CD4-positive, alpha-beta T cell (primary cell): ENCODE data around the gene PLCL2. TPM values are rescaled to one million over a fixed set of nuclear protein-coding genes. Genes with fewer than 3 reads are reported as not detected.

Source experiments
- ATAC-seq: fragments of 200-7000 bp; cut with Tn5 transposase; one replicate; pipeline ENCODE4 v1.10.0; 2022; ENCODE audit warnings: mild to moderate bottlenecking; ENCODE audit not compliant: poor library complexity
- CTCF ChIA-PET: fragments of 350-600 bp; sonication (Branson Sonifier 250); formaldehyde crosslinking; loops from one replicate; lab custom pipeline; 2021; ENCODE audit warnings: antibody characterized with exemption, inconsistent platforms; lab: Charles Lee
- POLR2A ChIA-PET: fragments of 350-600 bp; sonication (Branson Sonifier 250); formaldehyde crosslinking; loops from one replicate; lab custom pipeline; 2021; ENCODE audit warnings: antibody characterized with exemption, inconsistent platforms; lab: Charles Lee
- DNase-seq, 14 experiments: peaks; one replicate each; pipeline ENCODE4 v3.0.0-alpha.2; 2013 to 2020; ENCODE audit warnings: mixed read lengths in 2 of 14
- H3K27ac ChIP-seq, 2 donors: one replicate each; pipeline versions ENCODE4 v1.5.1 to v1.7.0; 2013; ENCODE audit warnings: low read length in 2 of 2, low read depth in 1 of 2, mild to moderate bottlenecking in 1 of 2
- H3K27me3 ChIP-seq, 2 experiments: 1 replicate in 1 of 2; 2 replicates in 1 of 2; pipeline versions ENCODE4 v1.6.1 to v1.7.0; 2013; ENCODE audit warnings: low read length in 2 of 2, control low read depth in 1 of 2, mild to moderate bottlenecking in 1 of 2, moderate library complexity in 1 of 2; ENCODE audit not compliant: insufficient read depth in 2 of 2, control insufficient read depth in 1 of 2
- H3K36me3 ChIP-seq: one replicate; pipeline ENCODE4 v1.6.1; 2013; ENCODE audit warnings: low read length, control low read depth; ENCODE audit not compliant: insufficient read depth
- H3K4me1 ChIP-seq: one replicate; pipeline ENCODE4 v1.6.1; 2013; ENCODE audit warnings: low read length, control low read depth; ENCODE audit not compliant: insufficient read depth
- H3K4me3 ChIP-seq: one replicate; pipeline ENCODE4 v1.5.1; 2013; ENCODE audit warnings: mild to moderate bottlenecking, low read length, moderate library complexity
- H3K9me3 ChIP-seq, 2 experiments: 1 replicate in 1 of 2; 2 replicates in 1 of 2; pipeline versions ENCODE4 v1.6.1 to v1.7.0; 2013; ENCODE audit warnings: low read length in 2 of 2, mild to moderate bottlenecking in 2 of 2, control low read depth in 1 of 2, moderate library complexity in 1 of 2; ENCODE audit not compliant: control insufficient read depth in 1 of 2, insufficient read depth in 1 of 2
- H3K27ac Mint-ChIP-seq: one replicate; pipeline ENCODE4 v1.8.0; 2020; ENCODE audit warnings: mixed read lengths
- H3K27me3 Mint-ChIP-seq: one replicate; pipeline ENCODE4 v1.8.0; 2021; ENCODE audit warnings: mixed read lengths
- H3K36me3 Mint-ChIP-seq: one replicate; pipeline ENCODE4 v1.8.0; 2021; ENCODE audit warnings: low read depth, mixed read lengths
- H3K4me1 Mint-ChIP-seq: one replicate; pipeline ENCODE4 v1.8.0; 2021; ENCODE audit warnings: low read depth, mixed read lengths
- H3K4me3 Mint-ChIP-seq: one replicate; pipeline ENCODE4 v1.8.0; 2020; ENCODE audit warnings: mild to moderate bottlenecking, mixed read lengths
- H3K9me3 Mint-ChIP-seq: one replicate; pipeline ENCODE4 v1.8.0; 2020; ENCODE audit warnings: mixed read lengths
- intact Hi-C, 2 experiments: fragments of 100-400 bp; cut with DNase I in 1 of 2; cut with micrococcal nuclease in 1 of 2; formaldehyde crosslinking; loops; one replicate each; pipeline versions ENCODE4 v1.15.1 to v1.9.0; 2023 to 2025; cut with DNase I, micrococcal nuclease
- total RNA-seq, 174 experiments: library from RNA in 2 of 174; stranded (reverse) in 2 of 174; gene quantifications; one replicate each; pipeline ENCODE4 v1.2.3 and lab custom pipeline; 2021 to 2026
- TF ChIP-seq, protein P1 (sequence below): fragments of 200-600 bp; IDR thresholded peaks from one replicate; pipeline ENCODE4 v1.8.0; 2022; ENCODE audit warnings: antibody characterized with exemption, mild to moderate bottlenecking

The PLCL2 gene
- total RNA-seq, 2 experiments from 2014 or later, result 35.1 to 36.3 TPM

DNA sequence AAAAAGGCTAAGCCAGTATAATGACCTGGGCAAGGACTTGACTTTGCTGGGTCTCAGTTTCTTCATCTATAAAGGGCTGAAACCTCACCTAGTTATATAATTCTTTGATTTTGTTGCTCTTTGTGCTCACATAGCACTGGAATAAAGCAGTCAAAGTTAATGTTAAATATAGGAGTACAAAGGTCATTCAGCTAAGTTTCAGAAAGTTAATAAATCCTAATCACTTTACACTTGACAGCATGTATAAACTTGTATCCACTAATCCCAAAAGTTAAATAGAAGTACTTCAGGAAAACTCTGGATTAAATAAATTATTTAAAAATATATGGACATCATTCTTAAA is 33.9 kb downstream of the PLCL2 start:
- Histone ChIP-seq H3K9me3 (no peaks in the 10 kb centered on the region), H3K4me1 (peaks cover 14% of the 10 kb centered on the region), H3K4me3 (no peak overlapping the region), H3K27ac (no peak overlapping the region), H3K27me3 (no peaks in the 10 kb centered on the region), H3K36me3 (no peaks in the 10 kb centered on the region)
- ATAC-seq (no peak), DNase-seq (no peak)
- peaks cover 80% of the 10 kb centered on the region for H3K4me1 Mint-ChIP-seq
- H3K36me3 Mint-ChIP-seq, result peaks cover 7% of the 10 kb centered on the region
- TF ChIP-seq, protein P1, sequence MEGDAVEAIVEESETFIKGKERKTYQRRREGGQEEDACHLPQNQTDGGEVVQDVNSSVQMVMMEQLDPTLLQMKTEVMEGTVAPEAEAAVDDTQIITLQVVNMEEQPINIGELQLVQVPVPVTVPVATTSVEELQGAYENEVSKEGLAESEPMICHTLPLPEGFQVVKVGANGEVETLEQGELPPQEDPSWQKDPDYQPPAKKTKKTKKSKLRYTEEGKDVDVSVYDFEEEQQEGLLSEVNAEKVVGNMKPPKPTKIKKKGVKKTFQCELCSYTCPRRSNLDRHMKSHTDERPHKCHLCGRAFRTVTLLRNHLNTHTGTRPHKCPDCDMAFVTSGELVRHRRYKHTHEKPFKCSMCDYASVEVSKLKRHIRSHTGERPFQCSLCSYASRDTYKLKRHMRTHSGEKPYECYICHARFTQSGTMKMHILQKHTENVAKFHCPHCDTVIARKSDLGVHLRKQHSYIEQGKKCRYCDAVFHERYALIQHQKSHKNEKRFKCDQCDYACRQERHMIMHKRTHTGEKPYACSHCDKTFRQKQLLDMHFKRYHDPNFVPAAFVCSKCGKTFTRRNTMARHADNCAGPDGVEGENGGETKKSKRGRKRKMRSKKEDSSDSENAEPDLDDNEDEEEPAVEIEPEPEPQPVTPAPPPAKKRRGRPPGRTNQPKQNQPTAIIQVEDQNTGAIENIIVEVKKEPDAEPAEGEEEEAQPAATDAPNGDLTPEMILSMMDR, result no peak
- H3K4me3 Mint-ChIP-seq, result no peak overlapping the region
- H3K27ac Mint-ChIP-seq, result no peak overlapping the region
- H3K9me3 Mint-ChIP-seq, result peaks cover under 1% of the 10 kb centered on the region
- CTCF ChIA-PET, result no interaction called here
- H3K27me3 Mint-ChIP-seq, result no peaks in the 10 kb centered on the region
- intact Hi-C loops, result no loop called here
- POLR2A ChIA-PET, result interaction anchor here (0.6 to 1.9 kb wide), 3 partner anchors 9 to 152 kb away, joined by 3 read pairs; no protein-coding TSS in a partner anchor

- H3K4me3 Mint-ChIP-seq, result peak overlapping the region; percentile 13
- TF ChIP-seq, protein P1, result no peak
- DNase-seq (no peak), ATAC-seq (no peak)
- no peaks in the 10 kb centered on the region for H3K27me3 Mint-ChIP-seq
- CTCF ChIA-PET, result no interaction called here
- POLR2A ChIA-PET, result interaction anchor here (0.7 kb wide), 1 partner anchor 112 kb away, joined by 3 read pairs; no protein-coding TSS in a partner anchor
- H3K9me3 Mint-ChIP-seq, result peaks cover 4% of the 10 kb centered on the region
- Histone ChIP-seq H3K27me3 (no peaks in the 10 kb centered on the region), H3K4me3 (no peak overlapping the region), H3K36me3 (no peaks in the 10 kb centered on the region), H3K9me3 (peaks cover 5 to 6% of the 10 kb centered on the region in 2 experiments), H3K4me1 (peaks cover 14% of the 10 kb centered on the region), H3K27ac (no peak overlapping the region)
- peaks cover 11% of the 10 kb centered on the region for H3K36me3 Mint-ChIP-seq
- peaks cover 70% of the 10 kb centered on the region for H3K4me1 Mint-ChIP-seq
- intact Hi-C loops, result loop anchor here in 1 of 2 experiments (5.0 kb wide), 1 partner anchor 36 kb away; no protein-coding TSS in a partner anchor
- peak overlapping the region; percentile 33 for H3K27ac Mint-ChIP-seq
Measured at GRCh38 chr3:16923112-16923511, 38.4 kb downstream of the PLCL2 start.

DNA sequence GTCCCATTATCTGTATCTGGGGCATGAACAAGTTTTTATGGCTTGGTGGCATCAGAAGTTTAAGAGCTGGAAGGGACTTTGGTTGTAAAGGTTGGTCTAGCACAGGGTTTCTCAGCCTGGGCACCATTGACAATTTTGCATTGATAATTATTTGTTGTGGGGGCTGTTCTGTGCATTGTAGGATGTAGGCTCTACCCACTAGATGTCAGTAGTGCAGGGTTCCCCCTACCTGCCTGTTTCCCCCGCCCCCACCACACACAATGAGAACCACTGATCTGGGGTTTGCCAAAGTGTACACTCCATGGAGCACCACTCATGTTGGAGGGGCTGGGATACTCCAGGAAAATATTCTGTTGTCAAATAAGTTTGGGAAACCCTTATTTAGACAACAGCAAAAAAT is 42.7 kb downstream of the PLCL2 start:
- H3K27ac Mint-ChIP-seq, result no peak overlapping the region
- intact Hi-C loops, result loop anchor here in 1 of 2 experiments (5.0 kb wide), 1 partner anchor 35 kb away; no protein-coding TSS in a partner anchor
- Histone ChIP-seq H3K4me3 (no peak overlapping the region), H3K4me1 (peaks cover 30% of the 10 kb centered on the region), H3K27me3 (no peaks in the 10 kb centered on the region), H3K36me3 (no peaks in the 10 kb centered on the region), H3K27ac (no peak overlapping the region), H3K9me3 (peaks cover 6 to 8% of the 10 kb centered on the region in 2 experiments)
- peaks cover 4% of the 10 kb centered on the region for H3K9me3 Mint-ChIP-seq
- H3K27me3 Mint-ChIP-seq, result no peaks in the 10 kb centered on the region
- POLR2A ChIA-PET, result interaction anchor here (0.6 to 1.3 kb wide), 4 partner anchors 9 to 202 kb away, joined by 3 to 6 read pairs (median 3); no protein-coding TSS in a partner anchor
- TF ChIP-seq, protein P1, result no peak
- H3K36me3 Mint-ChIP-seq, result peaks cover 25% of the 10 kb centered on the region
- peak in 3 of 14 experiments; percentile 19 to 37 (median 37) for DNase-seq
- CTCF ChIA-PET, result interaction anchor here (1.0 to 1.1 kb wide), 2 partner anchors 97 to 98 kb away, joined by 3 to 4 read pairs; no protein-coding TSS in a partner anchor
- peaks cover 80% of the 10 kb centered on the region for H3K4me1 Mint-ChIP-seq
- peak; percentile 77 for ATAC-seq
- H3K4me3 Mint-ChIP-seq, result no peak overlapping the region
